ENCODE measurements around the gene KREMEN1. TPM values are rescaled to one million over a fixed set of nuclear protein-coding genes. Genes with fewer than 3 reads are reported as not detected.

KREMEN1 gene
- total and polyA plus RNA-seq, 10 of the 15 experiments (the other 5 are each of a cell fraction or from before 2014, with no cell fraction given) = 0.10 to 2.5 (median 0.20) TPM; not detected in 1

- WGBS (ENCODE audit: insufficient coverage, insufficient replicate concordance, low lambda C conversion rate, missing lambda C conversion rate) = 7% methylated on average over 5 of the region's 5 CpGs
- ChIA-PET POLR2A (interaction anchor here (1.2 kb wide), 1 partner anchor 9 kb away, joined by 3 read pairs; no protein-coding TSS in a partner anchor), SMC1A (ENCODE audit: uncharacterized antibody, unreplicated experiment) (interaction anchor here (0.8 to 1.8 kb wide), 7 partner anchors 8 to 227 kb away, joined by 3 to 7 read pairs (median 3); no protein-coding TSS in a partner anchor), RAD21 (ENCODE audit: unreplicated experiment) (no interaction called here), CTCF (no interaction called here)
- H3K9ac ChIP-seq (ENCODE audit: control insufficient read depth, insufficient read depth, low read length) = no peak overlapping the region
- no peak overlapping the region for H3K4me2 ChIP-seq (ENCODE audit: control insufficient read depth, insufficient read depth)
- H3K4me3 ChIP-seq = no peak overlapping the region
- H3K79me2 ChIP-seq (ENCODE audit: control insufficient read depth, insufficient read depth, low read length) = no peaks in the 10 kb centered on the region
- no peaks in the 10 kb centered on the region for H3K9me3 ChIP-seq (replicated peaks; ENCODE audit: control insufficient read depth, insufficient read depth, low read length)
- no peak overlapping the region for H3K27ac ChIP-seq (ENCODE audit: control insufficient read depth, insufficient read depth)
- intact Hi-C loops (cut with micrococcal nuclease; ENCODE audit: unreplicated experiment) (no loop called here), in situ Hi-C loops (cut with MboI) (no loop called here)
- no peaks in the 10 kb centered on the region for H3K36me3 ChIP-seq (ENCODE audit: control insufficient read depth in 2 of 2, insufficient read depth in 2 of 2, low read length in 1 of 2)
- 0 out of 2 replicates have a peak overlapping the region, but pooled peaks have one; percentile 4 for H2AFZ ChIP-seq (ENCODE audit: control insufficient read depth, low read depth, low read length)
- FAIRE-seq (no peak), ATAC-seq (peak; percentile 76), DNase-seq (ENCODE audit: low read depth, low spot score) (no peak)
- H4K20me1 ChIP-seq (ENCODE audit: control insufficient read depth, insufficient read depth) = no peaks in the 10 kb centered on the region
- H3K27me3 ChIP-seq (replicated peaks in 1 of 2; ENCODE audit: control insufficient read depth in 2 of 2, insufficient read depth in 2 of 2, low read length in 1 of 2) = no peaks in the 10 kb centered on the region
- BruUV-seq (replicated peaks) = no TSS peak
- 0 out of 2 replicates have a peak, but pooled peaks cover 3% of the 10 kb centered on the region for H3K4me1 ChIP-seq (ENCODE audit: control insufficient read depth, insufficient read depth, low read length)
- no peak for TF ChIP-seq TCF3 (IDR thresholded peaks at IDR 0.05; ENCODE audit: borderline replicate concordance, insufficient read depth, low read depth, low read length)
- TF ChIP-seq BMI1 (IDR thresholded peaks at IDR 0.05; ENCODE audit: borderline replicate concordance) = no peak
- TF ChIP-seq MTA2 (IDR thresholded peaks at IDR 0.05; ENCODE audit: low read depth) = peak; percentile 64
- TF ChIP-seq SPI1 (IDR thresholded peaks at IDR 0.05; ENCODE audit: borderline replicate concordance, insufficient read depth, low read depth, low read length) = peak; percentile 26; the same call in 1 of the 2 replicates
- peak; percentile 83 for TF ChIP-seq NR2F1 (conservative IDR thresholded peaks at IDR 0.05)
- TF ChIP-seq PAX8 (IDR thresholded peaks at IDR 0.05) = no peak
- TF ChIP-seq CREB1 (IDR thresholded peaks at IDR 0.05; ENCODE audit: low read depth) = no peak
- TF ChIP-seq YY1 (IDR thresholded peaks at IDR 0.05; ENCODE audit: low read depth, low read length) = no peak
- peak; percentile 54 for TF ChIP-seq RUNX3 (IDR thresholded peaks at IDR 0.05; ENCODE audit: low read length)
- TF ChIP-seq IKZF2 (IDR thresholded peaks at IDR 0.05) = peak in 1 of 2 experiments; percentile 33; a peak in 1 of 4 replicates
- 0 out of 2 replicates have a peak, but pooled peaks have one; percentile 32 for TF ChIP-seq NBN (IDR thresholded peaks at IDR 0.05)
- peak; percentile 68; the same call in 1 of the 2 replicates for TF ChIP-seq RELB (IDR thresholded peaks at IDR 0.05; ENCODE audit: low read depth)
- no peak for TF ChIP-seq MEF2B (IDR thresholded peaks at IDR 0.05; ENCODE audit: partially characterized antibody, poor library complexity, severe bottlenecking)
- TF ChIP-seq FOXK2 (IDR thresholded peaks at IDR 0.05) = no peak
- TF ChIP-seq ELK1 (IDR thresholded peaks at IDR 0.05; ENCODE audit: low read depth, low read length) = no peak
- TF ChIP-seq ATF7 (IDR thresholded peaks at IDR 0.05; ENCODE audit: low read depth) = peak; percentile 38; the same call in 1 of the 2 replicates
- no peak for TF ChIP-seq EED (IDR thresholded peaks at IDR 0.05; ENCODE audit: low read depth)
- TF ChIP-seq CHD2 (IDR thresholded peaks at IDR 0.05; ENCODE audit: borderline replicate concordance, low read depth, low read length) = no peak
- no peak for TF ChIP-seq SUZ12 (IDR thresholded peaks at IDR 0.05; ENCODE audit: unreplicated experiment)
- TF ChIP-seq DPF2 (IDR thresholded peaks at IDR 0.05) = 0 out of 2 replicates have a peak, but pooled peaks have one; percentile 12
- no peak for TF ChIP-seq NRF1 (conservative IDR thresholded peaks at IDR 0.05; ENCODE audit: low read depth, low read length)
- no peak for TF ChIP-seq FOS (IDR thresholded peaks at IDR 0.05; ENCODE audit: borderline replicate concordance, extremely low read depth, insufficient read length)
- no peak for TF ChIP-seq PKNOX1 (IDR thresholded peaks at IDR 0.05)
Observed at GRCh38 chr22:29083933-29084591, 11.2 kb downstream of the KREMEN1 start.
